ENCODE results near the gene ANXA1. TPM values are rescaled to one million over a fixed set of nuclear protein-coding genes. Genes with fewer than 3 reads are reported as not detected.

The ANXA1 gene
- total RNA-seq, 1 experiment from 2014 or later: 430 TPM

- BruUV-seq (replicated peaks): no TSS peak
- DNase-seq (ENCODE audit: low spot score): no peak
- peaks cover 55% of the 10 kb centered on the region for H3K4me1 ChIP-seq (ENCODE audit: insufficient read depth, low read length, poor library complexity, severe bottlenecking)
- TF ChIP-seq EZH2 (IDR thresholded peaks at IDR 0.05; ENCODE audit: borderline replicate concordance, low read depth, low read length, poor library complexity, severe bottlenecking) (no peak), CTCF (conservative IDR thresholded peaks at IDR 0.05; ENCODE audit: low read depth, low read length) (no peak)
- no peaks in the 10 kb centered on the region for H3K36me3 ChIP-seq (ENCODE audit: insufficient read depth, low read length, poor library complexity, severe bottlenecking)
- H3K4me3 ChIP-seq (ENCODE audit: low read depth, low read length, poor library complexity, severe bottlenecking): no peak overlapping the region
- H3K9me3 ChIP-seq (ENCODE audit: low read depth, low read length, poor library complexity, severe bottlenecking): no peaks in the 10 kb centered on the region
- no peaks in the 10 kb centered on the region for H3K27me3 ChIP-seq (replicated peaks; ENCODE audit: insufficient read depth, low read depth, low read length, poor library complexity)
- ChIA-PET POLR2A (ENCODE audit: low non-redundant PET) (no interaction called here), CTCF (no interaction called here)
- H3K27ac ChIP-seq (ENCODE audit: low read depth, low read length, poor library complexity, severe bottlenecking): peak overlapping the region; percentile 51
- intact Hi-C loops (cut with micrococcal nuclease; ENCODE audit: unreplicated experiment): no loop called here
Measured at GRCh38 chr9:73141282-73141681, 10.4 kb upstream of the ANXA1 start.

- Histone ChIP-seq H3K9me3 (ENCODE audit: low read depth, low read length, poor library complexity, severe bottlenecking) (no peaks in the 10 kb centered on the region), H3K4me3 (ENCODE audit: low read depth, low read length, poor library complexity, severe bottlenecking) (no peak overlapping the region), H3K27me3 (replicated peaks; ENCODE audit: insufficient read depth, low read depth, low read length, poor library complexity) (no peaks in the 10 kb centered on the region), H3K4me1 (ENCODE audit: insufficient read depth, low read length, poor library complexity, severe bottlenecking) (peaks cover 61% of the 10 kb centered on the region), H3K27ac (ENCODE audit: low read depth, low read length, poor library complexity, severe bottlenecking) (peak overlapping the region; percentile 93), H3K36me3 (ENCODE audit: insufficient read depth, low read length, poor library complexity, severe bottlenecking) (no peaks in the 10 kb centered on the region)
- intact Hi-C loops (cut with micrococcal nuclease; ENCODE audit: unreplicated experiment): no loop called here
- TF ChIP-seq CTCF (conservative IDR thresholded peaks at IDR 0.05; ENCODE audit: low read depth, low read length) (no peak), EZH2 (IDR thresholded peaks at IDR 0.05; ENCODE audit: borderline replicate concordance, low read depth, low read length, poor library complexity, severe bottlenecking) (no peak)
- DNase-seq (ENCODE audit: low spot score): peak; percentile 91
- no TSS peak for BruUV-seq (replicated peaks)
- ChIA-PET POLR2A (ENCODE audit: low non-redundant PET) (no interaction called here), CTCF (no interaction called here)
Measured at GRCh38 chr9:73143711-73144328, 7.8 kb upstream of the ANXA1 start.

GRCh38 chr9:73146111-73146815 lies 5.4 kb upstream of the ANXA1 start:
- H3K9me3 ChIP-seq (ENCODE audit: low read depth, low read length, poor library complexity, severe bottlenecking): no peaks in the 10 kb centered on the region
- intact Hi-C loops (cut with micrococcal nuclease; ENCODE audit: unreplicated experiment): no loop called here
- no TSS peak for BruUV-seq (replicated peaks)
- ChIA-PET CTCF (no interaction called here), POLR2A (ENCODE audit: low non-redundant PET) (no interaction called here)
- H3K4me1 ChIP-seq (ENCODE audit: insufficient read depth, low read length, poor library complexity, severe bottlenecking): peaks cover 78% of the 10 kb centered on the region
- H3K36me3 ChIP-seq (ENCODE audit: insufficient read depth, low read length, poor library complexity, severe bottlenecking): no peaks in the 10 kb centered on the region
- DNase-seq (ENCODE audit: low spot score): no peak
- TF ChIP-seq EZH2 (IDR thresholded peaks at IDR 0.05; ENCODE audit: borderline replicate concordance, low read depth, low read length, poor library complexity, severe bottlenecking) (no peak), CTCF (conservative IDR thresholded peaks at IDR 0.05; ENCODE audit: low read depth, low read length) (no peak)
- no peaks in the 10 kb centered on the region for H3K27me3 ChIP-seq (replicated peaks; ENCODE audit: insufficient read depth, low read depth, low read length, poor library complexity)
- H3K27ac ChIP-seq (ENCODE audit: low read depth, low read length, poor library complexity, severe bottlenecking): peak overlapping the region; percentile 93
- H3K4me3 ChIP-seq (ENCODE audit: low read depth, low read length, poor library complexity, severe bottlenecking): no peak overlapping the region
